GM21723 (cell line): ENCODE results near the gene ERG.

Experiments
- ATAC-seq: cut with Tn5 transposase; IDR thresholded peaks from one replicate; pipeline ENCODE4 v1.9.1; 2021; ENCODE audit warnings: mild to moderate bottlenecking, moderate library complexity; ENCODE audit not compliant: unreplicated experiment

Gene ERG

GRCh38 chr21:38363693-38364092, 134.6 kb downstream of the ERG start:
- no peak for ATAC-seq

DNA sequence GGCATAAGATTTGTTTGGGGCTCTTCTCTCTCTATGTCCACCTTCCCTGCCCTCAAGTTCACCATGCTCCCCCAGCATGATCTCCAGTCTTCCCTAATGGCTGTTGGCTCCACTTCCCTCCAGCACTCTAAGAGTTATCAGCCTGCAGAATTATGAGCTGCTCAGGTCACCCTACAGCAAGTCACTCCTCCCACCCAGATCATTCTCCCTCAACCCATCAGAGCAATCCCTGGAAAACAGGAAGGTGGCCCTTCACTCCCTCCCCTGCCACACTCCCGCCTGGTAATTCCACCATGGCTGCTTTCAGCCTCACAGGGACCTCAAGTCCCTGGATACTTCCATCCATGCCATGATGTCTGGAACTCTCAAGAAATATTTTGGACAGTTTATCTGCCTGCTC, 137.0 kb downstream of the ERG start:
- no peak for ATAC-seq

- ATAC-seq, result no peak
These were observed 138.4 kb downstream of the ERG start for GRCh38 chr21:38359835-38360234.

DNA sequence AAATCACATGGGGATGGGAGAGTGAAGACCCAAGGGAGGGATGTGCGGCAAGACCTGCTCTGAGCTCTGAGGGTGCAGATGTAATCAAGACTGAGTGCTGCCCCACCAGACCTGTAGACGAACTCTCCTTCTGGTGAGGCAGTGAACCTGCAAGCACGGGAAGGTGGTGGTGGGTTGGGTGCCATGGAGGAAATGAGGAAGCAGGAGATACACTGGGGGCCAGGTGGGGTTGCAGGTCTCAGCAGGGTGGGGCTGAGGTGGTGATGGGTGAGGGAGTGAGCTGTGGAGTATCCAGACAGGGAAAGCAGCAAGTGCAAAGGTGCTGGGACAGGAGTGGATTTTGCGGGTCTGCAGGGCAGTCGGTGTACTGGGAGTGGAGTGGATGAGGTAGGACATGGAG, 139.2 kb downstream of the ERG start:
- ATAC-seq, result no peak

DNA sequence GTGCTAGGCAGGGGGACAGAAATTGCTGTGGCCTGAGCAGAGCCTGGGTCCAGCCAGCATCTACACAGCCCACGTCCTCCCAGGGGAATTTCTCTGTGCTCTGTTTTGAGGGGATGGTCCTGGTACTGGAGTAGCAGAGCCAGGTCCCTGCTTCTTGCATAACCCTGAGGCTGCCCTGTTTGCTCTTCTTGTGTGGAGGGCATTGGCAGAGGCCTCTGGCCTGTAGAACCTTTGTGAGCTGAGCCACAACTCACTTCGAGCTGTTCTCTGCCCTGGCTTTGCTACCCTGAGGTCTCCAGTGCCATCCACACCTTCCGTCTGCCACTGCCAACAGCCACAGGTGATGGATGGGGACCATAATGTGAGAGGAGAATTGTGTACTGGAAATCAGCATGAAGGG, 139.6 kb downstream of the ERG start:
- ATAC-seq, result no peak

DNA sequence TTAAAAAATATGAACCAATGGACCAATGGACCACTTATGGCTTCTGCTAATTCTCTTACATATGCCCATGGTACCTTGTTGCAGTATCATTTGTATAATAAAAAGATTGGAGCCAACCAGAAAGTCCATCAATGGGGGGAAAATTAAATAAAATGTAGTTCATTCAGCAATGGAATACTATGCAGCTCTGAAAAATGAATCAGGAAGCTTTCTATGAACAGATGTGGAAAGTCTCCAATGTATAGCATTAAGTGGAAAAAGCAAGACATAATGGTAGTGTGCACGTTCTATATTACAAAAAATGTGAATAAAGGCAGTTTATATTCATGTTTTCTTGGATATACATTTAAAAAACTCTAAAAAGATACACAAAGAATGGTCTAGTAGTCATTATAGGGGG, 140.2 kb downstream of the ERG start:
- no peak for ATAC-seq

DNA sequence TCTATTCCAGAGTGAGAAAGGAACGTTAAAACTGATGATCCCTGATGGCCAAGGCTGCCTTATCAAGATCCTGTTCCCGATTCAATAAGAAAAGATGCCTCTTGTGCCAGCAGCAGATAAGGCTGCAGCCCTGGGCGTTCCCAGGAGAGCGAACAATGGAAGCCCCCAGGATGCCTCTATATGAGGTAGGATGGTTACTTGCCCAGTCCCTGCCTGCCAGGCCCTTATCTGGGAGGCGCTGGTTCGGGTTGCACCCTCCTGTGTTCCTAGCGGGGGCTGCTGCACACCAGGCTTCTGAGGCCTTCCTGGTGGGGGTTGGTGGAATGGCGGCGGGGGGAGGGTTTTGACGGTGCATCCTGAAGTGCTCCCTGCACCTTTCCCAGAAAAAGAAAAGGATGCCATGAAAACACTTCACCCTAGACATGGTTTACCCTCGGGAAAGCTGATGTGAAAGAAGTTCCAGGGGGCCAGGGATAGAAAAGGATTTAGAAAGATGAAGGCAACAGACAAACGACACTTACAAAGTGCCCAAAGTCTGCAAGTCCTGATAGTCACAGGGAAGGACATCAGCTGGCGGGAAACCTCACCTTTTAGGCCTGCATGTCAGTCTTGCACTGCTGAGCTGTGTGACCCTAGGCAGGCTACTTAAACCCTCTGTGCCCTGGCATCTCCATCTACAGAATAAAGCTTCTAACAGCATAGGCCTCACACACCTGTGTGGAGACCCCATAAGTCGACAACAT, 141.2 kb downstream of the ERG start:
- no peak for ATAC-seq

GRCh38 chr21:38355992-38356781, 142.1 kb downstream of the ERG start:
- no peak for ATAC-seq

DNA sequence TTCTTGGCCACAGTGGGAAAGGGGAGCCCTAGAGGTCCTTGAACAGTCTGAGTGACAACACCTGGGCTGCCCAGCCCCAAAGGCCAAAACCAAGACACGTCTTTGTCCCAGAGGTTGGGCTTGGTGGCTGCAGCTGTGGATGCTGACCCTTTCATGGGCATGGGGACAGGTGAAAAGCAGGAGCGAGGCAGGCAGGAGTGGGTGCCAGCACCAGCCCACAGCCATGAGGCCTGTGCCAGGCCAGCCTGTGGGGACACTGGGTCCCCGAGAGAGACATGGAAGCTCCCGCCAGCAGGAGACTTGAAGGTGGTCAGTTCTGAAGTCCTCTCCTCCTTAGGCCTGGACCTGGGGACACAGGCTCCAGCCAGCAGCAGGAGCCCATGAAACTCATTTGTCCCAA, 142.9 kb downstream of the ERG start:
- ATAC-seq, result no peak

GRCh38 chr21:38354746-38355145, 143.5 kb downstream of the ERG start:
- no peak for ATAC-seq

DNA sequence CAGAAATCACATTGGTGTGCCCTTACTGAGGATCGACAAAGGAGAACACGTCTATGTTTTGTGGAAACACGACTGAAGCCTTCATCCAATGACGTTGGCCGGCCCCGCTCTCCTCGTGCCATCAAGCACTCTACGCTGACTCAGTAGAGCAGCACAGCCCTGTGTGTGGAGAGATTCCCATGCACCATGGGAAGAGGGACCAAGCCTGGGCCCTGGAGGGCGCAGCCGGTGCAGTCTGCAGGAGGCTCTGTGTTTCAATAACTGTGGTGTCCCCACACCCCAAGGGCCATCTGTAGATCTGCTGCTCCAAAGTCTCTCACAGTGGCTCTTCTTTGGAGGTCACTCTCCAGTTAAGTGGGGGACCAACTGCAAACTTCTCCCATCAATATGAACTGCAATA, 144.0 kb downstream of the ERG start:
- no peak for ATAC-seq

DNA sequence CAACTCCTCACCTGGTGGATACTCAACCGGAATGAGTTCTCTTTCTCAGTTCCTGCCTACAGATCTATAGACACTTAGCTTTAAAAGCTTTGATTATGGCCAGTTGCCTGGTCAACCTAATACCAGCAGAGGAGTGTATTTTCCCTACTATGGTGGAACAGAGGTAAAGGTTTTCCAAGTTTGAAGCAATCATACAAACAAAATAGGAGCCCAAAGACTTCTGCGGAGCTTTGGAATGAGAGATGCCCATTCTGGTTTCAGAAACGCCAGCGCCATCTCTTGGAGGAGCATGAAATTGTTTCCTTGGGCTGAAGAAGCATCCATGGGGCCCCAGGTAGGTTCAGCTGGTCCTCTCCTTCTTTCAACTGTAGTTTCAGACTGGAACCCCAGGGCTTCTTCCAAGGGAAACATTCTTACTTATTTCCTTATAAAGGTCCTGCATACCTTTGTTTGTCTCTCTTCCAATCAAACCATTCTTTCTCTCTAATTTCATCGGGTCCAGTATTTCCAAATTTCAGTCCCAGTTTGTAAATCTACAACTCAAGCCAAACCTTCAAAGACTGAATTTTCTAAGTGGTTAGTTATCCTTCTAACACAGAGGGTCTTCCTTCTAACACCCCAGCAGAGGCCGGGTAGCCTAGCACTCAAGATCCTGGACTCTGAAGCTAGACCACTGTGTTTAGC, 145.6 kb downstream of the ERG start:
- ATAC-seq, result no peak

GRCh38 chr21:38351961-38352521, 146.2 kb downstream of the ERG start:
- ATAC-seq, result no peak

GRCh38 chr21:38351176-38351959, 146.9 kb downstream of the ERG start:
- no peak for ATAC-seq

- no peak for ATAC-seq
These were observed 147.6 kb downstream of the ERG start for GRCh38 chr21:38350684-38351083.

GRCh38 chr21:38349977-38350376, 148.3 kb downstream of the ERG start:
- ATAC-seq, result no peak

DNA sequence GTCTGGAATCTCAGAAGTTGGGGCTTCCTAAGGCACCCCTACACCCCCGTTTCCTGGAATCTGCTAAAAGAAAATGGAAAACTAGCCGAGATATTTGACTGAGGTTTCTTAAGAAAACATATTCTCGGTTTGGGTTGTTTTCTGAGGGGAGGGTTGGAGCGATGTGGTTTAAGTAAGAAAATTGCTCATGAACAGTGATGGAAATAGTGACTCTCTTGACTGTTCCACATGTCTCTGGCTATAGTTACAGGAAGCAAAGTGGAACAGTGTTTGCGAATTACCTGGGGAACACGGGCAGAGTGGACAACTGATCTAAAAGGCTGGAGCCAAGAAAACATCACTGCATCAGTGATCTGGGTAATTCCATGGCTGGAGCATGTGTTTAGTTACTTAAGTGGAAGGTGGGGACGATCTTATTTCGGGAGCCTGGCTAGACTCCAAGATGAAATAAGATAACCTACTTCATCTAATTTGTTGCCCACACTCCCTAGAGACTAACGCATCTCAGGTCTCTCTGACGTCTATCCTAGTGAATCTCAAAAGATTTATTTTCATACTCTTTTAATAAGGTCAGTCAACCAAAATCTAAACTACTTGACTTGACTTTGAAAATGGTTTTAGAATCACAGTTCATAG, 149.0 kb downstream of the ERG start:
- ATAC-seq, result no peak

- no peak for ATAC-seq
These were observed 152.0 kb downstream of the ERG start for GRCh38 chr21:38346286-38346685.

DNA sequence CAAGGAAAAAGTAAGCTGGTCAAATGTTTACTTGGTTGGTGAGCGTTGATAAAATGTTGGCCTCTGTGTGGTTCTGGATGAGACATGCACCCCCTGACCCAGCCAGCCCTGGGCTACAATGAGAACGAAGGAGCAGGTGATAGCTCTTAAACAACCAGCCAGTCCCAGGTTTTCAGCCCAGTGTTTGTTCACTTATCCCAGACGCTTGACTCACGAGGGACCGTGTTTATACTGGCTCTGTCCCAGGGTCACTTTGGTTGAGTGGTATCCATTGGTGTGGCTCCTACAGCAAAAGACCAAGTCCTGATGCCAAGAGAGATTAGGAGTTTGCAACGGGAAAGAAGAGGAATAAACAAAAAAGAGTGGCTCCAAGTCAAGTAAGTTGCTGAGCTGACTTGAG, 154.6 kb downstream of the ERG start:
- no peak for ATAC-seq

GRCh38 chr21:38342739-38343138, 155.5 kb downstream of the ERG start:
- no peak for ATAC-seq
